ENCODE data around the gene PRSS22. TPM values are rescaled to one million over a fixed set of nuclear protein-coding genes. Genes with fewer than 3 reads are reported as not detected.

Gene PRSS22
- polyA plus RNA-seq, 1 donor from 2014 or later, result not detected

GRCh38 chr16:2835638-2836493, 22.1 kb downstream of the PRSS22 start:
- no peak overlapping the region for H3K4me3 ChIP-seq (ENCODE audit: low read length)
- H3K9ac ChIP-seq (ENCODE audit: low read length), result no peak overlapping the region
- no peaks in the 10 kb centered on the region for H3K36me3 ChIP-seq (ENCODE audit: insufficient read depth, low read length)
- H3K9me2 ChIP-seq (ENCODE audit: insufficient read depth, low read length), result no peaks in the 10 kb centered on the region
- no peaks in the 10 kb centered on the region for H4K20me1 ChIP-seq (ENCODE audit: insufficient read depth)
- no peak overlapping the region for H2AFZ ChIP-seq (ENCODE audit: low read depth, low read length)
- no peaks in the 10 kb centered on the region for H3K9me3 ChIP-seq (ENCODE audit: low read length)
- H3K27me3 ChIP-seq (ENCODE audit: insufficient read depth, low read depth, low read length), result no peaks in the 10 kb centered on the region
- no peak overlapping the region for H3K4me2 ChIP-seq (ENCODE audit: low read length)
- TF ChIP-seq POLR2AphosphoS5 (IDR thresholded peaks at IDR 0.05) (no peak), SMC3 (conservative IDR thresholded peaks at IDR 0.05; ENCODE audit: poor library complexity) (no peak), EP300 (conservative IDR thresholded peaks at IDR 0.05; ENCODE audit: poor library complexity, severe bottlenecking) (no peak), RAD21 (conservative IDR thresholded peaks at IDR 0.05) (no peak), REST (IDR thresholded peaks at IDR 0.05; ENCODE audit: borderline replicate concordance) (no peak), TAF1 (IDR thresholded peaks at IDR 0.05; ENCODE audit: low read depth) (no peak), MXI1 (conservative IDR thresholded peaks at IDR 0.05; ENCODE audit: poor library complexity, severe bottlenecking) (no peak), EZH2 (IDR thresholded peaks at IDR 0.05; ENCODE audit: borderline replicate concordance, insufficient read depth, low read length, poor library complexity, severe bottlenecking) (no peak)
- TF ChIP-seq, protein P1, sequence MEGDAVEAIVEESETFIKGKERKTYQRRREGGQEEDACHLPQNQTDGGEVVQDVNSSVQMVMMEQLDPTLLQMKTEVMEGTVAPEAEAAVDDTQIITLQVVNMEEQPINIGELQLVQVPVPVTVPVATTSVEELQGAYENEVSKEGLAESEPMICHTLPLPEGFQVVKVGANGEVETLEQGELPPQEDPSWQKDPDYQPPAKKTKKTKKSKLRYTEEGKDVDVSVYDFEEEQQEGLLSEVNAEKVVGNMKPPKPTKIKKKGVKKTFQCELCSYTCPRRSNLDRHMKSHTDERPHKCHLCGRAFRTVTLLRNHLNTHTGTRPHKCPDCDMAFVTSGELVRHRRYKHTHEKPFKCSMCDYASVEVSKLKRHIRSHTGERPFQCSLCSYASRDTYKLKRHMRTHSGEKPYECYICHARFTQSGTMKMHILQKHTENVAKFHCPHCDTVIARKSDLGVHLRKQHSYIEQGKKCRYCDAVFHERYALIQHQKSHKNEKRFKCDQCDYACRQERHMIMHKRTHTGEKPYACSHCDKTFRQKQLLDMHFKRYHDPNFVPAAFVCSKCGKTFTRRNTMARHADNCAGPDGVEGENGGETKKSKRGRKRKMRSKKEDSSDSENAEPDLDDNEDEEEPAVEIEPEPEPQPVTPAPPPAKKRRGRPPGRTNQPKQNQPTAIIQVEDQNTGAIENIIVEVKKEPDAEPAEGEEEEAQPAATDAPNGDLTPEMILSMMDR (IDR thresholded peaks at IDR 0.05; ENCODE audit: poor library complexity, severe bottlenecking), result no peak
- no peaks in the 10 kb centered on the region for H3K79me2 ChIP-seq (replicated peaks; ENCODE audit: insufficient read depth, low read length)
- H3K27ac ChIP-seq (ENCODE audit: low read length), result no peak overlapping the region
- no peaks in the 10 kb centered on the region for H3F3A ChIP-seq (ENCODE audit: insufficient read depth, low read length, poor library complexity, severe bottlenecking)

DNA sequence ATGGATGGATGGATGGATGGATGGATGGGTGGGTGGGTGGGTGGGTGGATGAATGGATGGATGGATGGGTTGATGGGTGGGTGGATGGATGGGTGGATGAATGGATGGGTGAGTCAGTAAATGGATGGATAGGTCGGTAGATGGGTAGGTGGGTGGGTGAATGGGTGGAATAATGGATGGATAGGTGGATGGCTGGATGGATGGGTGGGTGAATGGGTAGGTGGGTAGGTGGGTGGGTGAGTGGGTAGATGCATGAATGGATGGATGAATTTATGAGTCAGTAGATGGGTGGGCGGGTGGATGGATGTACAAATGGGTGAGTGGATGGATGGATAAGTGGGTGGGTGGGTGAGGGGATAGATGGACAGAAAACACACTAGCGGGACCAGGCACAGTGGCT, 23.0 kb downstream of the PRSS22 start:
- Histone ChIP-seq H2AFZ (ENCODE audit: low read depth, low read length) (no peak overlapping the region), H3K27me3 (ENCODE audit: insufficient read depth, low read depth, low read length) (no peaks in the 10 kb centered on the region), H4K20me1 (ENCODE audit: insufficient read depth) (no peaks in the 10 kb centered on the region), H3K9ac (ENCODE audit: low read length) (no peak overlapping the region), H3K9me2 (ENCODE audit: insufficient read depth, low read length) (no peaks in the 10 kb centered on the region), H3K4me2 (ENCODE audit: low read length) (no peak overlapping the region), H3K27ac (ENCODE audit: low read length) (no peak overlapping the region), H3K9me3 (ENCODE audit: low read length) (no peaks in the 10 kb centered on the region), H3K4me3 (ENCODE audit: low read length) (no peak overlapping the region), H3K79me2 (replicated peaks; ENCODE audit: insufficient read depth, low read length) (no peaks in the 10 kb centered on the region), H3K36me3 (ENCODE audit: insufficient read depth, low read length) (no peaks in the 10 kb centered on the region), H3F3A (ENCODE audit: insufficient read depth, low read length, poor library complexity, severe bottlenecking) (no peaks in the 10 kb centered on the region)
- TF ChIP-seq MXI1 (conservative IDR thresholded peaks at IDR 0.05; ENCODE audit: poor library complexity, severe bottlenecking) (no peak), EZH2 (IDR thresholded peaks at IDR 0.05; ENCODE audit: borderline replicate concordance, insufficient read depth, low read length, poor library complexity, severe bottlenecking) (no peak), TAF1 (IDR thresholded peaks at IDR 0.05; ENCODE audit: low read depth) (no peak), SMC3 (conservative IDR thresholded peaks at IDR 0.05; ENCODE audit: poor library complexity) (no peak)
